Caki2 (cell line): ENCODE results near the gene DIAPH2. TPM values are rescaled to one million over a fixed set of nuclear protein-coding genes. Genes with fewer than 3 reads are reported as not detected.
A peak's percentile ranks its signal among the peaks of the same experiment; 100 is the strongest.

Experiments used
- DNase-seq: peaks from one replicate; pipeline ENCODE4 v3.0.0-alpha.2; 2015; ENCODE audit warnings: low read depth
- in situ Hi-C: cut with HindIII; loops from 2 replicates; pipeline ENCODE4 v1.10.0; 2016; ENCODE audit warnings: low sequenced_read_pairs, low pct_unique_long_range_greater_than_20kb, mixed read lengths
- total RNA-seq: library from RNA; depleted of rRNA; stranded (reverse); fragments of >200 nt; shearing (Covaris generic); gene quantifications from 2 replicates; pipeline ENCODE4 v1.2.3, GENCODE V29; 2014; ENCODE audit warnings: low replicate concordance

DIAPH2 gene
- total RNA-seq, 1 experiment from 2014 or later: 4.0 TPM

DNA sequence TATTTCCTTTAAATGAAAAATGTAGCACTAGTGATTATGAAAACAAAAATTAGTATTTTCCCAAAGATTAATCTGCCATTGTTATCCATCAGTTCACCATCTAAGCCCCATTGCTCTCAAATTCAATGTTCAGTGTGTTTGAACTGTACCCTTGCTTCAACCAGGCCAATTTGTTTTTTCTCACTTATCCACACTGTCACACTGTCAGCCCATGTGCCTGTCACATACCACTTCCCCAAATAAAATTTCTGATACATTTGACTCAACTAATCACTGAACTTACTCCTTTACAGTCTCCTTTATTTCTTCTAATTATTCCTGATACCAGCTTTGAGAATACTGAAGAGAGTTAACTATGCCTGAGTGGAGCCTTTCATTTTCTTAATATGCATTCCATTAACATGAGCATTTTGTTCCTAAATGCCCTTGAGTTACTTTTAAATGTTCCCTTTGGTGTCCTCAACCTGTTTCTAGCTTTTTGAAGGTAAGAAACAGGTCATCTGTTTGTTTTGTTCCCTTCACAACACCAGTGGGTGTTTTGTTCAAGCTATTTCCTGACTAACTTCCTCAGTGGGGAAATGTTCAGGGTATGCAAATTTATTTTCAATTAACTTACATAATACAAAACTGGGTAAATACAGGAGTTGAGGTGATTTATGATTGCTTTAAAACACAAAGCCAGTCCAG is 316.2 kb downstream of the DIAPH2 start:
- in situ Hi-C loops: no loop called here
- DNase-seq: no peak

DNA sequence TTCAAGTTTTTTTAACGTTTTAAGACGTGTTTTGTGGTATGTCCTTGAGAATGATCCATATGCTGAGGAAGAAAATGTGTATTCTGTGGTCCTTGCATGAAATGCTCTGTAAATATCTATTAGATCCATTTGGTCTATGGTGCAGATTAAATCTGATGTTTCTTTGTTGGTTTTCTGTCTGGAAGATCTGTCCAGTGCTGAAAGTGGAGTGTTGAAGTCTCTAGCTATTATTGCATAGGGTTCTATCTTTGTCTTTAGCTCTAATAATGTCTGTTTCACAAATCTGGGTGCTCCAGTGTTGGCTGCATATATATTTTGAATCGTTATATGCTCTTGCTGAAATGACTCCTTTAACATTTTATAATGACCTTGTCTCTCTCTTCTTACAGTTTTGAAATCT is 321.5 kb downstream of the DIAPH2 start:
- no peak for DNase-seq
- in situ Hi-C loops: no loop called here

DNA sequence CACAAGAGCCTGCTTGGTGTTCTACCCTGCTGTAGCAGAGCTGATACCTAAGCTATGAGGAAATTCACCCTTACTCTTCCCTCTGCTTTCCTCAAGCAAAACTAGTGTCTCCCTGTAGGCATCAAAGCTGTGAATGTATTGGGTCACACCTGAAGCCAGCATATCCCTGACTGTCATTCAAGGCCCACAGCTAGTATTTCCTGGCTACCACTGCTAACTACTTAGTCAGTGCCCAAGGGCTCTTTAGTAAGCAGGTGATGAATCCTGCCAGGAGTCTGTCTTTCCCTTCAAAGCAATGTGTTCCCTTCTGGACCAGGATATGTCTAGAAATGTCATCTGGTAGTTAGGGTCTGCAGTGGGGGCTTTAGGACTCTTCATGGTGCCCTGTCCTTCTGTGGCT is 324.7 kb downstream of the DIAPH2 start:
- in situ Hi-C loops: no loop called here
- DNase-seq: no peak

DNA sequence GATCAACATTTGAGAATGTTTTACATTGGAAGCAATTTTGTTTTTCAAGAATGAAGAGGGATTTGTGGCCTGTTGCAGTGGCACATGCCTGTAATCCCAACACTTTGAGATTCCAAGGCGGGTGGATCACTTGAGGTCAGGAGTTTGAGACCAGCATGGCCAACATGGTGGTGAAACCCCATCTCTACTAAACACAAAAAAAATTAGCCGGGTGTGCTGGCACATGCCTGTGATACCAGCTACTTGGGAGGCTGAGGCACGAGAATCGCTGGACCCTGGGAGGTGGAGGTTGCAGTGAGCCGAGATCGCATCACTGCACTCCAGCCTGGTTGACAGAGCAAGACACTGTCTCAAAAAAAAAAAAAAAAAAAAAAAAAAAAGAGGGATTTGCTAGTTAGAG is 326.9 kb downstream of the DIAPH2 start:
- no peak for DNase-seq
- in situ Hi-C loops: no loop called here

DNA sequence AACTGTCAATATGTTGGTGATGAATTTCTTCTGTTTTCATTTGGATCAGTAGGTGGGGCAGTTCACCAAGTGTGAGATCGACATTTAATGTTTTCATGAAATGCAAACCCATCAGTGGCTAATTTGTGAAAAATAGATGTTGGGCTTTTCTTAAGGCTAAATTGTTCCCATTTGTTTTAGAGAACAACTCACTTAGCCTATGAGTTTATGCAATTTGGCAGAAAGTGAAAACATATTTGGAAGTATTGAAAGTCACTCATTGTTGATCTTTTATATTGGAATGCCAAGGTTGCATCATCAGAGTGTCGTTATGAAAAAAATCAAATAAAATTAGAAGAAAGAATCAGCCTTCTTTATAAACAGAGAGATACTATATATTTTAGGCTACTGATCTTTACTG is 331.5 kb downstream of the DIAPH2 start:
- no peak for DNase-seq
- in situ Hi-C loops: no loop called here

- in situ Hi-C loops: no loop called here
- DNase-seq: no peak
Observed at GRCh38 chrX:97021680-97022079, 337.0 kb downstream of the DIAPH2 start.

GRCh38 chrX:97026406-97026805 is 341.8 kb downstream of the DIAPH2 start:
- no peak for DNase-seq
- in situ Hi-C loops: no loop called here

DNA sequence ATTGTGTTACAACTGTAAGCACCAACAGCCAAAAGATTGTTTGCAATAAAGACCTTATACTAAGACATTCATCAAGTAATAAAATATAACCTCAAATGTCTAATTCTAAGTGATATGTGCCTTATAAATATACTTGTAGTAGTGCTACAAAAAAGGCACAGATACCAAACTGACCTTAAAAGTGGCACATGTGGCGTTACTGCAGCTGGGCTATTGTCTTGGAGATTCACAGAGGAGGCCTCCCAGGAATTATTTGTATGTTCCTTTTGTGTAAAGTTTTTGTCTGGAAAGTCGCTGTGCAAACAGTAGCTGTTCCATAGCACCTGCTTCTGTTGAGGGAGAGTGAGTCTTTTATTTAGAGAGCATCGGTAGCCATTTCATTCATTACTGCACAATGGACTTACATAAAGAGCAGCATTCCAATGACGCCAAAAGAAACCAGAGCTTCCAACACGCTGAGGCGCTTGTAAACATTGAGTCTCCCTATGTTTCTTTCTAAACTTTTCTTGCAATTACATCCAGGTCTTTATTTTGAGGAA is 342.8 kb downstream of the DIAPH2 start:
- DNase-seq: no peak
- in situ Hi-C loops: no loop called here

DNA sequence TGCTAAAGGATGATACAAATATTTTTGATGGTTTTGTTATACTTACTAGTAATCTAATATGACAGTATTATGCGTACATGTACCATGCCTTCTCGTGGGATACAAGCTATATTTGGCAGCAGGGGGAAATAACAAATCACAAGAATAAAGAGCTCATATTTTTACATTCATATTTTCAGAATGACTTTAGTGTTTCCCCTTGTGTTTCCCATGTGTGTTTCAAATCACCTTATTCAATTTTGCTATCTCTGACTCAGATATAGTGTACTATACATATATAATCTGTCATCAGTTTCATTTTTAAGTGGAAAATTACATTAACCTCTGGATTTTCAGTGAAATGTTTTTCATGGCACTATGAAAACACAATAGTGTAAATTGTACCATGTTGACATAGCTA is 345.8 kb downstream of the DIAPH2 start:
- no peak for DNase-seq
- in situ Hi-C loops: no loop called here

DNA sequence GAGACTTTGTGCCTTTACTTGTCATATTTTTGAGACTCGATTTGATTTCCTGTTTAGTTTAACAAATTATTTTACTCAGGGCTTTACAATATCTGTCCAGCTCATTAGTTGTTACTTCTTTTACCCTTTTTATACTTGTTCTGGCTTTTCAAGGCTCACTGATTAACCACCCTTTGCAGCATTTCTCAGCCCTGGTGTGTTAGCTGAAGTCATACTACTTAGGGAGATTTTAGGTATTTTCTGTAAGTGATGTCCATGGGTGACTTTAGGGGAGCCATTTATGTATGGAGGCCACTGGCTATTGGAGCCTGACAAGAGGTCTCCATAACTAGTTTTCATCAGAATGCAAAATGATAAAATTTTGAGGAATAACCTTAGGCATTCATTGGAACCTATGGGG is 346.3 kb downstream of the DIAPH2 start:
- no peak for DNase-seq
- in situ Hi-C loops: no loop called here

DNA sequence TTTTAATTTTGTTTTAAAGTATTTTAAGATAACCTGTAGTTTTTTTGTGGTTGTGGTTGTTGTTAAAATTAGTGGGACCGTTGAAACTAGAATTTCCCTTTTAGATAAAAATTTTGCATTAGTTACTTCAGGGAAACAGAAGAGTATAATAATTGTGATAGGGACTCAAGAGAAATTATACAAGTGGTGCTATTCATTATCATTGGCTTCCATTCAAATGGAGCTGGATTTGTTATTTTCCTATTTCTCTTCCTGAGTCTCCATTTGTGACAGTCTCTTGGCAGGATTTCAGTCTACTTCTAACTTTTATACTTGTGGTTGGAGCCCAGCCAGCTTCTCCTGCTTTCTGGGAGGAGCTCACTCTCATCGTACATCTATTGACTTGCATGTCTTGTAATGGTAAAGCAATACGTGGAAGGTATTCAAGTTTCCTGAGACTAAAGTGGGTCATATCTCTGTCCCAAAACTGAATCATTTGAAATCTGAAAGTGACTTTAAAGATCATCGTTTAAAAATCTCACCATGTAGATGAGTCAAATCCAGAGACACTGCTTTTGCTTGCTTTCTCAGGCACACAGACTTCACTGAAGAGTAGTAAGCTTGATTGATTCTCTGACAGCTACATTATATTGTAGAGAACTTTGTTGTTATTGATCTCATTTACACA is 354.9 kb downstream of the DIAPH2 start:
- peak; percentile 47 for DNase-seq
- in situ Hi-C loops: no loop called here

GRCh38 chrX:97045470-97045869 is 360.8 kb downstream of the DIAPH2 start:
- in situ Hi-C loops: no loop called here
- no peak for DNase-seq

DNA sequence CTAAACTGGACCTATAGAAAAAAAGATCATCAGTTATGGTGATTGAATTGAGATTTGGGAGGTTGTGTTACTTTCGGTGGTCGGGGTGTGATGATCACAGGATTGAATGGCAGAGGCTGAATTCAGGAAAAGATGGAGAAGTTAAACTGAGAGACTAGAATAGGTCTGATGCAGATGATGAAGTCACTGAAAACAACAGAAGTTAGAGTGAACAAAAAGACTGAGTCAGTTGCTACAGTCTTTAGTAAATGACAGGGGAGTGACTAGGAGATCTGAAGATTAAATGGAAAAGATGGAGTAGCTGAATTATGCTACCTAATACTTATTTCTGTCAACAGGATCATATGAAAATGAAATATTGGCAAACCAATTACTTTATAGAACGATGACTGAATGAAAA is 362.2 kb downstream of the DIAPH2 start:
- no peak for DNase-seq
- in situ Hi-C loops: no loop called here

GRCh38 chrX:97050392-97050791 is 365.8 kb downstream of the DIAPH2 start:
- in situ Hi-C loops: no loop called here
- no peak for DNase-seq

GRCh38 chrX:97057349-97057909 is 372.8 kb downstream of the DIAPH2 start:
- in situ Hi-C loops: no loop called here
- peak; percentile 41 for DNase-seq

GRCh38 chrX:97060020-97060419 is 375.4 kb downstream of the DIAPH2 start:
- no peak for DNase-seq
- in situ Hi-C loops: no loop called here

- in situ Hi-C loops: no loop called here
- peak; percentile 14 for DNase-seq
Observed at GRCh38 chrX:97065066-97065465, 380.4 kb downstream of the DIAPH2 start.

- DNase-seq: no peak
Observed at GRCh38 chrX:97065973-97066372, 381.3 kb downstream of the DIAPH2 start.

GRCh38 chrX:97066381-97066780 is 381.7 kb downstream of the DIAPH2 start:
- in situ Hi-C loops: no loop called here
- DNase-seq: no peak

More at GRCh38 chrX:97065973-97066372, 381.3 kb downstream of the DIAPH2 start:
- in situ Hi-C loops: no loop called here
